Esophagus (tissue), 2 donors: ENCODE data around the gene TBXA2R. TPM values are rescaled to one million over a fixed set of nuclear protein-coding genes. Genes with fewer than 3 reads are reported as not detected.
A peak's percentile ranks its signal among the peaks of the same experiment; 100 is the strongest.
"Not testable (repeated sequence)": the region's sequence is repeated elsewhere in the genome, so short reads cannot be mapped to it uniquely, and the experiment has no call there.

Experiments used
- H3K27ac ChIP-seq, 2 donors: one replicate each; pipeline ENCODE4 v1.5.1; 2013; ENCODE audit warnings: low read depth in 2 of 2, mild to moderate bottlenecking in 2 of 2, inconsistent platforms in 1 of 2, low read length in 1 of 2, moderate library complexity in 1 of 2
- H3K27me3 ChIP-seq, 2 donors: one replicate each; pipeline ENCODE4 v1.6.1; 2013; ENCODE audit warnings: low read length in 2 of 2, control low read depth in 1 of 2, mild to moderate bottlenecking in 1 of 2; ENCODE audit not compliant: insufficient read depth in 2 of 2, control insufficient read depth in 1 of 2
- H3K36me3 ChIP-seq, 2 donors: one replicate each; pipeline ENCODE4 v1.6.1; 2013; ENCODE audit warnings: low read length in 1 of 2; ENCODE audit not compliant: control insufficient read depth in 2 of 2, insufficient read depth in 2 of 2
- H3K4me1 ChIP-seq, 2 donors: one replicate each; pipeline ENCODE4 v1.6.1; 2013; ENCODE audit warnings: low read length in 1 of 2; ENCODE audit not compliant: control insufficient read depth in 2 of 2, insufficient read depth in 2 of 2
- H3K4me3 ChIP-seq, 2 donors: one replicate each; pipeline ENCODE4 v1.5.1; 2013; ENCODE audit warnings: low read length in 2 of 2, mild to moderate bottlenecking in 2 of 2, low read depth in 1 of 2, moderate library complexity in 1 of 2
- H3K9me3 ChIP-seq, 2 donors: one replicate each; pipeline ENCODE4 v1.6.1; 2013; ENCODE audit warnings: mild to moderate bottlenecking in 2 of 2, low read depth in 1 of 2, low read length in 1 of 2, moderate library complexity in 1 of 2; ENCODE audit not compliant: control insufficient read depth in 2 of 2, insufficient read depth in 1 of 2
- WGBS, 2 donors: extraction: QIAGEN DNeasy Blood & Tissue Kit; methylation state at CpG; one replicate each; pipeline ENCODE4 v1.1.7; 2013; 5-methylcytosine and 5-hydroxymethylcytosine counted together
- polyA plus RNA-seq, 2 donors: library from polyadenylated mRNA; stranded (reverse); fragments of 200-250 nt; gene quantifications; one replicate each; pipeline ENCODE4 v1.2.3, GENCODE V29; 2013
- donor health status: healthy with polysubstance abuse.
- donor health status: Bipolar disorder and iron deficiency.

The TBXA2R gene
- polyA plus RNA-seq, 2 donors = 0.59 to 0.64 TPM

DNA sequence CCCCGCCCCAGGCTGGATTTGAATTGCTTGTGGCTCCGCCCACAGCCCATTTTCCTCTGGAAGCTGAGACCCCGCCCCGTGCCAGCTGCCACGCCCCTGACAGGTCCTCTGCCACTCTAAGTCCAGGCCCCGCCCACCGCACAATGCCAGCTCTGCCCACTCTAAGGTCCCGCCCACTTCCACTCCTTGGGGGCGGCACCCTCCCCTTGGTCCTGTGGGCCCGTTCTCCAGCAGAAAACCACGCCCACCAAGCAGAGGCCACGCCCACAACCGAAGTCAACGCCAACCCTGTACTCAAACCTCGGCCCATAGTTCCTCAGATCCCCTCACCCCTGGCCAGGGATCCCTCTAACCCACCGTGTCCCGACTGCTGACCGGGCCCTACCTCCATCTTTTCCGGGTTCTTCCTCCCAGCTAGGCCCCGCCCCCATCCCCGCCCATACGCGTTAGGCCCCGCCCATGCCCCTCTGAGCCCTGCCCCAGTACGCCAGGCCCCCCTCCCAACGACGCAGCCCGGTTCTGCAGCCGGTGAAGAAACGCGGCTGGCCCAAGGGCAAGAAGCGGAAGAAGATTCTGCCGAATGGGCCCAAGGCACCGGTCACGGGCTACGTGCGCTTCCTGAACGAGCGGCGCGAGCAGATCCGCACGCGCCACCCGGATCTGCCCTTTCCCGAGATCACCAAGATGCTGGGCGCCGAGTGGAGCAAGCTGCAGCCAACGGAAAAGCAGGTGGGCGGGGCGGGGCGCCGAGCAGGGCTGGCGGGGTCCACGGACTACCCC, 32.6 kb downstream of the TBXA2R start:
- Histone ChIP-seq H3K4me3 (peak overlapping the region; percentile 59 to 66), H3K4me1 (peaks cover 3 to 19% of the 10 kb centered on the region in 2 donors), H3K27ac (peak overlapping the region; percentile 20 to 26), H3K27me3 (no peaks in the 10 kb centered on the region), H3K9me3 (peaks cover 0 to 3% of the 10 kb centered on the region in 2 donors), H3K36me3 (peaks cover 0 to 4% of the 10 kb centered on the region in 2 donors)
- WGBS, 2 donors = 59 to 62% methylated on average over 52 to 55 of the region's 55 CpGs

DNA sequence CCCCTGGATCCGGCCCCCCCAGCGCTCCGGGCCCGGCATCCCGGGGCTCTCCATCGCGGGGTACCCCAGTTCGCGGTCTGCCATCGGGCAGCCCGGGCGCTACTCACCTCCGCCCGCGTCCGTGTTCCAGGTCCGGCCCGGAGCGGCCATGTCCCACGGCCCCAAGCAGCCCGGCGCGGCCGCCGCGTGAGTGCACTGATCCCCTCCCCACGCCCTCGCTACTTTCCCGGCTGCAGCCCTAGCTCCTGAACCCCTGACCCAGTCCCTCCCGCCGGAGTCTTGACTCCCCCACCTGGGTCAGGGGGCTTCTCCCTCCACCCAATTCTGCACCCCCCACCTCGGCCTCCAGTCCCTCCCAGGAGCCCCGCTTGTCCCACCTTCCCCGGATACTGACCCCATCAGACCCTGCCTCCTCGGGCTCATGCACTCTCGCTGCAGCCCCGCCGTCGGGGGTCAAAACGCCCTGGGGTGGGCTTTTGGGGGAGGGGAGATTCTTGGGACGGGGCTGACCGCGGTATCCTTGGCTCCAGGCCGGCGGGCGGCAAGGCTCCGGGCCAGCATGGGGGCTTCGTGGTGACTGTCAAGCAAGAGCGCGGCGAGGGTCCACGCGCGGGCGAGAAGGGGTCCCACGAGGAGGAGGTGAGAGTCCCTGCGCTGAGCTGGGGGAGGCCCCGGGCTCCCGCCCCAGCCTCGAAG, 33.4 kb downstream of the TBXA2R start:
- 1 to 2% methylated on average over 47 to 60 of the region's 60 CpGs for whole genome bisulfite sequencing, 2 donors
- H3K36me3 ChIP-seq = peaks cover 0 to 4% of the 10 kb centered on the region in 2 donors
- H3K4me3 ChIP-seq = peak overlapping the region; percentile 59 to 66
- peaks cover 3 to 23% of the 10 kb centered on the region in 2 donors for H3K4me1 ChIP-seq
- peaks cover 0 to 3% of the 10 kb centered on the region in 2 donors for H3K9me3 ChIP-seq
- peak overlapping the region; percentile 62 to 72 for H3K27ac ChIP-seq
- no peaks in the 10 kb centered on the region for H3K27me3 ChIP-seq

DNA sequence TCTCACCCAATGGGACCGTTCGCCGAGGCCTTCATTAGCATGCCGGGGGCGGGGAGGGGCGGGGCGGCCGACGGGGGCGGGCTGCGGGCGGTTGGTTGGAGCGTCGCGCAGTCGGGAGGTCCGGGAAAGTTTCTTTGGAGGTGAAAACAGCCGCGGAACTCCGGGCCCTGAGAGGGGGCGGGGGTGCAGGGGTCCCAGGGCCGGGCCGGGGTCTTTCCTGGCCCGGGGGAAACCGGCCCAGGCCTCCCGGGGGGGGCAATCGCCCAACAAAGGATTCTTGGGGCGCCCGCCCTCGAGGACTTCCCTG, 33.9 kb downstream of the TBXA2R start, which contains the start of gene HMG20B:
HMG20B (plus strand) TSS at position 90 of the 307 bp plus-strand sequence. CDS start 366 bp downstream, outside the sequence.
- H3K9me3 ChIP-seq = peaks cover 0 to 3% of the 10 kb centered on the region in 2 donors
- H3K4me1 ChIP-seq = peaks cover 3 to 22% of the 10 kb centered on the region in 2 donors
- H3K27ac ChIP-seq = peak within 1 kb of the TSS; percentile 62 to 72
- no peaks in the 10 kb centered on the region for H3K27me3 ChIP-seq
- peak within 1 kb of the TSS; percentile 59 to 66 for H3K4me3 ChIP-seq
- WGBS, 2 donors = 1 to 2% methylated on average over 20 to 30 of the region's 30 CpGs
- peaks cover 0 to 4% of the 10 kb centered on the region in 2 donors for H3K36me3 ChIP-seq

DNA sequence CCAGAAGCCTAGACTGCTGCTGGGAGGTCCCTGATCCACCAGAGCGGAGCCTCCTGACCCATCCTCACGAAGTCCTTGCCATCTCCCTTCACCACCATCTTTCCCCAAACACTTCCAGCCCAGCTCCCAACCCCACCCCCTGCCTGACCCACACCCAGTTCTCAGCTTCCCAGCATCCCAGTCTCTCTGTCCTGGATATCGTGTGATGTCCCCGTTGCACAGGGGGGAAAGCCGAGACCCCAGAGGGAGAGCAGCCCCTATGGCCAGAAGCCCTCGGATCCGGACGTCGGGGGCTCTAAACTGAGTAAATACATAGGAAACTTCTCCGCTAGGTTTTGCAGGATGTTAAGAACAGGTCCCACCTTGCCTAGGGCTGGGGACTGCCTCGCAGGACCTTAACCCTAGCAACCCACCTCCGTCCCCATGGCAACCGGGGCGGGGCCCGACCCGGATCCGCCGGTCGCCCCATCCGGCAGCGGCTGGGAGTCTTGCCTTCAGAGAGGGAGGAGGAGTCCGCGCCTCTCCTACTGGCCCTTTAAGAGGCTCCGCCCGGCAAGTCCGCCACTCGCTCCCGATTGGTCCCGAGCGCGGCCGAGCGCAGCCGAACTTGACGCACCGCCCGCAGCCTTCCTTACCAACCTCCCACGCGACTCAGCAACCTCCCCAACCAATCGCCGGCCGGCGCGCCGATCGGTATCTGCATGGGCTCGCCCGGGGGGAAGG, 34.4 kb downstream of the TBXA2R start:
- H3K27ac ChIP-seq = peak overlapping the region in 1 of 2 donors; percentile 59

DNA sequence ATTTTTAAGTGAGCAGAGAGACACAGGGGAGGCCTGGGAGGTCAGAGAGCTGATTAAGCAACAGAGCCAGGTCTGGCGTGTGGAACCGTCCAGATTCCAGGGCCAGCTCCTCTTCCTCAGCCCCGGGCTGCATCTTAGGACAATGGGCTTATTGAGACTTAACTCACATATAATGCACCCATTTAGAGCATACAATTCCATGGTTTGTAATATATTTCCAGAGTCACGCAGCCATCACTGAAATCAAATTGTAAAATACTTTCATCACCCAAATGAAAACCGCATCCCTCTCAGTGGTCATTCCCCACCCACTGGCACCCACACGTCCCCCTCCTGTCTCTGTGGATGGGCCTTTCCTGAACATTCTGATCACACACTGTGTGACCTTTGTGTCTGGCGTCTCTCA, 36.1 kb downstream of the TBXA2R start:
- Histone ChIP-seq H3K27ac (no peak overlapping the region), H3K4me3 (no peak overlapping the region), H3K27me3 (no peaks in the 10 kb centered on the region), H3K9me3 (peaks cover 0 to 3% of the 10 kb centered on the region in 2 donors), H3K36me3 (peaks cover 0 to 2% of the 10 kb centered on the region in 2 donors), H3K4me1 (peaks cover 0 to 11% of the 10 kb centered on the region in 2 donors)
- 72 to 77% methylated on average over 7 of the region's 7 CpGs for whole genome bisulfite sequencing, 2 donors

More for the DNA sequence above, 34.4 kb downstream of the TBXA2R start:
- WGBS, 2 donors = 1 to 2% methylated on average over 31 to 48 of the region's 48 CpGs
- H3K4me1 ChIP-seq = peaks cover 3 to 20% of the 10 kb centered on the region in 2 donors
- peak overlapping the region; percentile 28 to 59 for H3K4me3 ChIP-seq
- H3K27me3 ChIP-seq = no peaks in the 10 kb centered on the region
- peaks cover 0 to 3% of the 10 kb centered on the region in 2 donors for H3K9me3 ChIP-seq
- peaks cover 0 to 4% of the 10 kb centered on the region in 2 donors for H3K36me3 ChIP-seq

DNA sequence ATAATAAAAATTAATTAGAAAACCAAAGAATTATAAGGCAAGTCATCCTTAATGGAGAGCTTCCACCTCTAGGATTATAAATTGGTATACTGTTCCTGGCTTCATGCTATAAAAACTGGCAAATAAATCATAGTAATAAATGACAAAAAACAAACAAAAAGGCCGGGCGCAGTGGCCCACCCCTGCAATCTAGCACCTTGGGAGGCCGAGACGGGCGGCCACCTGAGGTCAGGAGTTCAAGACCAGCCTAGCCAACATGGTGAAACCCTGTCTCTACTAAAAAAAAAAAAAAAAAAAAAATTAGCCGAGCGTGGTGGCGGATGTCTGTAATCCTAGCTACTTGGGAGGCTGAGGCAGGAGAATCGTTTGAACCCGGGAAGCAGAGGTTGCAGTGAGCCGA, 36.6 kb downstream of the TBXA2R start:
- not testable (repeated sequence) for H3K9me3 ChIP-seq, H3K27me3 ChIP-seq, H3K4me3 ChIP-seq, H3K36me3 ChIP-seq, H3K27ac ChIP-seq
- 77 to 86% methylated on average over 11 of the region's 11 CpGs for whole genome bisulfite sequencing, 2 donors
- peaks cover 0 to 11% of the 10 kb centered on the region in 2 donors for H3K4me1 ChIP-seq

DNA sequence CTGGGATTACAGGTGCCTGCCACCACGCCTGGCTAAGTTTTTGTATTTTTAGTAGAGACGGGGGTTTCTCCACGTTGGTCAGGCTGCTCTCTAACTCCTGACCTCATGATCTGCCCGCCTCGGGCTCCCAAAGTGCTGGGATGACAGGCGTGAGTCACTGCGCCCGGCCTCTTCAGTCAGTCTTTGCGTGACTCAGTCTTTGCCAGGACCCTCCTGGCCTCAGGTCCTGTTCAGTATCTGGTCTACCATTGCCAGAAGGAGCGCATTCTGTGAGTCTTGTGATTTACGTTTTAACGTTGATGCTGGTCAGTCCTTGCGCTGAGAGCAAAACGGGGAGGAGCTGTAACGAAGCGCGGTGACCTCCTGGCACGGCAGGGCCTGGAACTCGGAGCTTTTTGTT, 41.5 kb downstream of the TBXA2R start:
- WGBS, 2 donors = 85 to 89% methylated on average over 19 of the region's 19 CpGs
- H3K27ac ChIP-seq = no peak overlapping the region
- H3K27me3 ChIP-seq = no peaks in the 10 kb centered on the region
- no peaks in the 10 kb centered on the region for H3K9me3 ChIP-seq
- no peak overlapping the region for H3K4me3 ChIP-seq
- H3K4me1 ChIP-seq = peaks cover 0 to 4% of the 10 kb centered on the region in 2 donors
- no peaks in the 10 kb centered on the region for H3K36me3 ChIP-seq

DNA sequence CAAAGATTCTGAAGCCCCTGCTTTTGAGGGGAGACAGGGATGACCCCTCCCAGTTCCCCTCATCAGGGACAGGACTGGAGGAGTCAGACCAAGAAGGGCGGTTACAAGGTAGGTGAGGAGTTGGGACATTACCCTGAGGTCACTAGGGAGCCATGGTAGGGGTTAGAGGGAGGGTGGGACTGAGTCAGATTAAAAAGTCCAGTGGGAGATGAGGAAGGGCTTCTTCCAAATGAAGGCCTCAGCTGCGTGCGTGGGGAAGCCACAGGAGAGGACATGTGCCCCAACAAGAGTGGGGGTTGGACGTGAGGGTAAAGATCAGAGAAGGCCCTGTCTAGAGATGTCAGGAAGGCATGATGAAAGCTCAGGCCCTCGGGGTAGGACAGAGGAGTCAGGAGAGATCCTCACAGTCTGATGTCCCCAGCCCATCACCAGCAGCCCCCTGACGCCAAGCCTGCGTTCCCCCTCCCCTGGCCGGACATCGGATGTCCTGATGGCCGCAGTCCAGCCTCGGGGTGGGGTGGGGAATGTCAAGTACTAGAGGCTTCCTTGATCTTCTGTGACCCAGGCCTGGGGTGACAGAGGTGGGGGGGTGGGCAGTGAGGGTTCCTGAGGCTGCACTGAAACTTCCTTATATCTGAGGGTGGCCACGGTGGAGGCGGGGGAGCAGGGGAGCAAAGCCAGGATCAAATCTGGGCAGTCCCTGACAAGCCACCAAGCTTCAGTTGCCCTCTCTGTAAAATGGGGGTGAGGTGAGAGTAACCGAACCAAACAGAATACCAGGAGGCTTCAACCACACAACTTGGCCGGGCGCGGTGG, 42.8 kb downstream of the TBXA2R start:
- H3K9me3 ChIP-seq = no peaks in the 10 kb centered on the region
- H3K36me3 ChIP-seq = no peaks in the 10 kb centered on the region
- H3K4me3 ChIP-seq = no peak overlapping the region
- 80 to 82% methylated on average over 17 of the region's 17 CpGs for WGBS, 2 donors
- H3K4me1 ChIP-seq = peaks cover 0 to 4% of the 10 kb centered on the region in 2 donors
- no peak overlapping the region for H3K27ac ChIP-seq
- H3K27me3 ChIP-seq = no peaks in the 10 kb centered on the region
